Stimulated activated CD4-positive, alpha-beta T cell treated with anti-CD3 and anti-CD28 coated beads, Interleukin-1b, Interleukin-23, amount 100 ng/mL, for 4 hours (primary cell): ENCODE measurements around the gene LFNG.

ENCODE experiments used
- DNase-seq, 2 donors: peaks; one replicate each; pipeline ENCODE4 v3.0.0-alpha.2; 2020; ENCODE audit warnings: low read depth in 2 of 2

LFNG gene

DNA sequence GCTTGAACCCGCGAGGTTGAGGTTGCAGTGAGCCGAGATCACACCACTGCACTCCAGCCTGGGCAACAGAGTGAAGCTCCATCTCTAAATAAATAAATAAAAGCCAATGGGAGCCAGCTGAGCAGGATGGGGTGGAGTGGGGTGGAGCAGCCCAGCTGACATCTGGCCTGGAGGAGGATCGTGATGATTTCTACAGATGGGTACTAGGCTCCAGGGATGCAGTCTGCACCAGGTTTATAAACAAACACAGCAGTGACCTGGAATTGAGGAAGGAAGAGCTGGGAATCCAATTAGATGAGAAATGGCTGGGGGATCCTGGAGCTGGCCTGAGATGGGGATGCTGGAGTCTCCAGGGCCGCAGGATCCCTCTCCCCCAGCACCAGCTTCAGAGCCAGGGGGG lies 36.1 kb upstream of the LFNG start:
- no peak for DNase-seq

DNA sequence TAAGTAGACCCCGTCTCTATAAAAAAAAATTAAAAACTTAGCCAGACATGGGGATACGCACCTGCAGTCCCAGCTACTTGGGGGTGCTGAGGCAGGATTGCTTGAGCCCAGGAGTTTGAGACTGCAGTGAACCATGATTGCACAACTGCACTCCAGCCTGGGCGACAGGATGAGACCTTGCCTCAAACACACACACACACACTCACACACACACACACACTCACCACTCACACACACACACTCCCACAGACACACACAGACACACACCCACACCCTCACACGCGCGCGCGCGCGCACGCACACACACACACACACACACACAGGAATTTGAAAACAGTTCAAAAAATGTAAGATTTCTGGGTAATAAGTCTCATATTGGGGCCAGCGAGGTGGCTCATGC lies 34.7 kb upstream of the LFNG start:
- DNase-seq = no peak

DNA sequence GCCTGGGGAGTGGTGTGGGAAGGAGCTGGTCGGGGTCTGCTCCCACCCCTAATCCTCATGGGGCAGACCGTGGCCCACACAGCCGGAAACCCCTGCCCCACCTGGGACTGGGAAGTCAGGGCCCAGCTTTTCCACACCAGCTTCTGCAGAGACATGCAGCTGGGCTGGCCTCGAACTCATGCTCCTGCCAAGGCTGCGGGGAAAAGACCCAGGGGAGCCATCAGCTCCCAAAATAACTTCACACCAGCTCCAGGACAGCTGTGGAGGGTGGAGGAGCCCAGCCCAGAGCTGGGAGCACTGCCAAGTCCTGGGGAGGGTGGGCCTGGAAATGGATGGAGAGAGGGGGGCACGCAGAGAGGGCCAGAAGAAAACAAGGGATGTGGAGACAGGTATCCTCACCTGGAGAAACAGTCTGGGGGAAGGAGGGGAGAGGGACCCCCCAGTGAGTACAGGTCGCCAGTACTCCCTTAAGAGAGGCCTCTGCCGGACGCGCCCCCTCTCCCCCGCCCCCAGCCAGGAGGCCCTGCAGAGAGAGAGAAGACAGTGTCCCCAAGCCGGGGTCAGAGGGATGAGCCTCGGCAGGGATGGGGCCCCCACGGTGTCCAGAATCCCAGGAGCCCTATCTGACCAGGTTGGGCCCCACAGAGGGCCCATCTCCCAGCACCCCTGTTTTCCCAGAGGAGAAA lies 31.8 kb upstream of the LFNG start:
- no peak for DNase-seq

DNA sequence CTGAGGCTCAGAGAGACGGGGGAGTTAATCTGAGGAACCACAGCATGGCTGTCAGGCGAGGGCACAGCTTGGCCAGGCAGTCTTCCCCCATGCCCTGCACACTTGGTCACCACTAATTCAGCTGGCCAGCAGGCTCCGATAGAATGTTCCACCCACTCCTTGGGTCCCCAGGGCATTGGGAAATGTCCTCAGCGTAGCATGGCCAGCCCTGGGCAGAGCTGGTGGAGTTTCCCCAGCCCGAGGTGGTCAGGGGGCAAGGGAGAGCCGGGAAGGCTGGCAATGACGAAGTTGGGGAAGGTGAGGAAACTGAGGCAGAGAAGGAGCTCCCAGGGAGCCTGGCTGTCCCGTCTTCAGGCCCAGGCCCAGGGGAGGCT lies 31.3 kb upstream of the LFNG start:
- no peak for DNase-seq

DNA sequence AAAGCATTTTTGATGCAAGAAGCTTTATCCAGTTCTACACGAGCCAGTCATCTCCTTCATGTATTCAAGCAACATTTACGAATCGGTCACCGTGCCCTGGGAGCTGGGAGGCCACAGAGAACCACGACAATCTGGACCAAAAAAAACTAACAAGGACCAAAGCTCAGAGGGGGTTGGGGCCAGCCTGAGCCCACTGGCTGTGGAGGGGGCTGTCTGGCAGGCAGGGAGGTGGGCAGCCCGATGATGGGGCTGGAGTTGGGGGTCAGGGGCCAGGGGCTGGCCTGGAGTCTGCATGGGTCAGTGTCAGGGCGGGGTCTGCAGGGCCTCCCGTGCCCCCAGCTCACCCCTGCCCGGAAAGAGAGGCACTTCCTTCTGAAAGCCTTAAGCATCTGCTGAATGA lies 30.9 kb upstream of the LFNG start:
- no peak for DNase-seq

DNA sequence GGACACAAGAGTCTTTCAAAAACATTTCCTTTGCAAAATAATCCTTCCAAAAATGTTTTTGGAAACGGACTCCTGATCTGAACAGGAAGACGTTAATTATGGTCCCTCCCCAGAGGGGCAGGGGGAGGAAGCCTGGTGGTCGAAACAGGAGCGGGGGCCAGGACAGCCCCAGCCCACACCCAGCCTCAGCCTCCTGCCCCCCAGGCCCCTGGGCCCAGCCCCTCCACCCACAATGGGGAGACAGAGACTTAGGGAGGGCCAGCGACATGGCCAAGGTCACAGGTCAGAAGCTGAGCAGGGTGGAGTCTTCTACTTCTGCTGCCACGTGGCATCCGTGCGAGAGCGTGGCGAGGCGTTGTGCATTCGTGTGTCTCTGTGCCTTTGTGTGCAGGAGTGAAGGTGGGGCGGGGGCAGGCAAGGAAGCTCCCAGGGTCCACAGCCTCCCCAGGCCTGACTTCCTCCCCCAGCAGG lies 29.4 kb upstream of the LFNG start:
- DNase-seq = no peak

DNA sequence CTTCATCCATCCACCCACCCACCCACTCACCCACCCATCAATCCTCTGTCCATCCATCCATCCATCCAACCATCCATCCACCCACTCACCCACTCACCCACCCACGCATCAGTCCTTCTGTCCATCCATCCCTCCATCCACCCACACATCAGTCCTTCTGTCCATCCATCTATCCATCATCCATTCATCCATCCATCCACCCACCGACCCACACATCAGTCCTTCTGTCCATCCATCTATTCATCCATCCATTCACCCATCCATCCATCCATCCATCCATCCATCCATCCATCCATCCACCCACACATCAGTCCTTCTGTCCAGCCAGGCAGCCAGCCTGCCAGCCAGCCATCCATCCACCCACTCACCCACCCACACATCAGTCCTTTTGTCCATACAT lies 27.5 kb upstream of the LFNG start:
- DNase-seq = no peak

DNA sequence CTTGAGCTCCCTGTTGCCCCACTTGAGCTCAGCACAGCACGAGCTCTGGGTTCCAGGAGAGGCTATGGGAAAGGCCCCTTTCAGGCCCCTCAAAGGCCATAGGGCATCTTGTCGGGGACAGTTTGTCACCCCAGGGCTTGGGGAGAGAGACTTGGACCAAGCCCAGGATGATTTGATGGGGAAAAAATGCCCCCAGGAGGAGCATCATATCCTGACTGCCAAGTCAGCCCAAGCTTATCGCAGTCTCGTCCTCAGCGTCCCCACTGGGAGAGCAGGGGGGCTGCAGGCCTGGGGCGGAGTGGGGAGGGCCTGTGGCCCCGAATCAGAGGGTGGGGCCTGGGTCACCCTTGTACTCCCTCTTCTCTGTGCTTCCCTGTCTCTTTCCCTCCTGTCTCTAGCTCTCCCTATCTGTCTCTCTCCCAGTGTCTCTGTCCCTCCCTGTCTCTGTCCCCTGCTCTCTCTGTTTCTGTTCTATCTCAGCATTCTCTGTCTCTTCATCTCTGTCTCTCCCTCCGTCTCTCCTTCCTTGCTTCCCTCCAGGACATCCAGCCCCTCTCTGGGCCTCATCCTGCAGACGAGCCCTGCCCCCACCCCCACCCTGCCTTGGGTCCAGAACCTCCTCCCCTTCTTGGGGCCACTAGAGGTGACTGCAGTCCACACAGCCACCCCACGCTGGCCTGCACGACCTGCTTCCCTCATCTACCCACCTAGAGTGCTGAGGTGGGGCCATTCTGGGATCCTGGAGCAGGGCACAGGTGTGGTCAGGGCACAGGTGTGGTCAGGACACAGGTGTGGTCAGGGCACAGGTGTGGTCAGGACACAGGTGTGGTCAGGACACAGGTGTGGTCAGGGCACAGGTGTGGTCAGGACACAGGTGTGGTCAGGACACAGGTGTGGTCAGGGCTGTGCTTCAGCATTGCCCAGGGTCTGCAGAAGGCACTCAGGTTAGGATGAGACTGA lies 26.1 kb upstream of the LFNG start:
- DNase-seq = no peak

DNA sequence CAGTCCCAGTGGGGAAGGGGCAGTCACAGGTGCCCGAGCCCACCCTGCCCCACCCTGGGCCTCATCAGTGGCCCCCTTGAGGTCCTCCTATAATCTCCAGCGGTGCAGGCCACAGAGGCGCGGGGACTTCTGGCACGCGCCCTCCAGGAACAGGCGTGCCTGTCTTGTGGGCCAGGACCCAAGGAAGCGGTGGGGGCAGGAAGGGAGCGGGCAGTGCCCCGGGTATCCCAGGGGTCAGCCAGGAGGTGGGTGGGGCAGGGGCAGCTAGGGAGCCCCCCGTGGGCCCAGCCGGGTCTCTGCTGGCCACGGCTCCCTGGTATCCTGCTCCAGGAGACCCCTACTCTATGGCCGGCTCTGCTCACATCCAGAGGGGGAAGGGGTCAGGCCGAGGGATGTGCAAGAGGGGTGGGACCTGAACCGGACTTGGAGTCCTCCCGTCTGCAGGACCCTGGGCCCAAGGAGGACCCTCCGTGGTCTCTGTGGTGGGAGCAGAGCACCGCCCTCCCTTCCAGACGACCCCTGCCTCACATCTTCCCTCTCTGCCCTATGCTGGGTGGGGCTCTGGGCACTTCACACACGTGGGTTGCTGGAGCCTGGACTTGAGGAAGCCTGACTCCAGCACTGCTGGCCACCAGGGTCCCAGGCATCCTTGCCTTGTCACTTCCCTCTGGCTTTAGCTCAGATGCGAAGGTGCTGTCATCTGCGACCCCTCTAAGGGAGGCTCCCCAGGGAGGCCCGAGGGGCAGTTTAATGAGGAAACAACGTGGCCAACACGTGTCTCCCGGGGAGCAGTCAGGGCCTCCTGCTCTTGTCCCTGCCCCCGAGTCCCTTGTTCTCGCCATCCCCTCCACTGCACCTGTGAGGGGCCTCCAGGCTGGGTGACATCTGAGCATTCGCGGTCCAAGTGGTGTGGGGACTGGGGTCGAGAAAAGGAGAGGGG lies 25.1 kb upstream of the LFNG start:
- no peak for DNase-seq

DNA sequence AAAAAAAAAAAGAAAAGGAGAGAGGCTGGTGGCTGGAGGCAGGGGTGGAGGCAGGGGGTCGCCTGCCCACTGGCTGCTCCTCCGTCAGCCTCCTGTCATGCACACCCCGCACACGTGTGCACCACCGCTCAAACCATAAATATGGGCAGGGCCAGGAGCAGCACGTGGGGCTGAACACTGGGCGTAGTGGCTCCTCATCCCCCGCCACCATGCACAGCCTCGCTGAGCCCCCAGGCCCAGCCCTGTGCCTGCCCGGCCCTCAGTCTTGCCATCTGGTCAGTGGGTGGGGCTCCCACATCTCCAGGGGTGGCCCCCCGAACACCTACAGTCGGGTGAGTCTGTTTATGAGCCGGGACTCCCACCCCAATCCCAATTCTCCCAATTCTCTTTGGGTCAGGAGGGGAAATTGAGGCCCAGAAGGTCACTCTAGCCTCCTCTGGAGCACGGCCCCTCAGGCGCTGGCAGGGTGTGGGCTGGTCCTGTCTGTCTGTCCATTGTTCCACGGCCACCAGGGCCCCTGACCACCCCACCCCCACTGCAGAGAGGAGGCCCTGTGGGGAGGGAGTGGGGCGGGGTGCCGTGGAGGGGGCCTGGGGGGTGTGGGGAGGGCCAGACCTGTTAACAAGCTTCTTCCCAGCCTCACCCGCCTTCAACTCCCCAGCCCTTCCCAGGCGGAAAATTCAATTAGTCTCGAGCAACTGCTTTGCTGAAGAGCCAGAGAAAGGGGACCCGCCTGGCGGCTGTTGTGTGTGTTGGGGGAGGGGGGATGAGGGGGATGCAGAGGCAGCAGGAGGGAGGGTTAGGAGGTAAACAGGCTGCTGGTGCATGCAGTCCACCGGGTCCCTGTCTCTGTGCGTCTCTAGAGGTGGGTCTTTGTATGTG lies 23.9 kb upstream of the LFNG start:
- DNase-seq = no peak

DNA sequence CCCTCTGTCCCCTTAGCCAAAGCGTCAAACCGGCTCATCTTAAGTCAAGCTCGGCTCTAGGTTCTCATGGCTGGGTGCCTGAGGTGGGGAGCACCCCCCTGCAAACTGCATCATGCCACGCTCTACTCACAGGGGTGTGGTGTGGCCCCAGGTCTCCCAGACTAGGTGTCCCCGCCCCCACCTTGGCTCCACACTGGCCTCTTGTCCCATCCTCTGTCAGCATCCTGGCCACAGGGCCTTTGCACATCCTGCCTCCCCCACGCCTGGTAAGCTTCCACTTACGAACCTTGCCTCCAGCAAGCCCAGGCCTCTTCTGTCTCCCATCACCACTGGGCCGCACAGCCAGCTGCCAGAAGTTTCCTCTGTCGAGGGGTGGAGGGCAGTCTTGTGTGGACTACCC lies 23.2 kb upstream of the LFNG start:
- DNase-seq = no peak

DNA sequence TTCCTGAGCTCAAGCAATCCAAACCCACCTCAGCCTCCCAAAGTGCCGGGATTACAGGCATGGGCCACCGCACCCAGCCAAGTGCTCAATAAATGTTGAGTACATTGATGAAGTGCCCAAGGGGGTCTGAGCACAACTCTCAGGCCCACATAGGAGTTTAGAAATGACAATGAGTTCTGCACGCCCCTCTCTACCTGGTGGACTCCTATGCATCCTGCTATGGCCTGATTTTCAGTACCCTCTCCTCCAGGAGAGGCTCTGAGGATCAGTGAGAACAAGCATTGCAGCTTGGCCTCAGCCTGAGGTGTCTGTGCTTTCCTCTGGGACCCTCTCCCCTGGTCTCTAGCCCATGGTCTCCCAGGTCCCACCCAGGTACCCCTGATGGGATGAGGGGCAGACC lies 22.5 kb upstream of the LFNG start:
- no peak for DNase-seq

DNA sequence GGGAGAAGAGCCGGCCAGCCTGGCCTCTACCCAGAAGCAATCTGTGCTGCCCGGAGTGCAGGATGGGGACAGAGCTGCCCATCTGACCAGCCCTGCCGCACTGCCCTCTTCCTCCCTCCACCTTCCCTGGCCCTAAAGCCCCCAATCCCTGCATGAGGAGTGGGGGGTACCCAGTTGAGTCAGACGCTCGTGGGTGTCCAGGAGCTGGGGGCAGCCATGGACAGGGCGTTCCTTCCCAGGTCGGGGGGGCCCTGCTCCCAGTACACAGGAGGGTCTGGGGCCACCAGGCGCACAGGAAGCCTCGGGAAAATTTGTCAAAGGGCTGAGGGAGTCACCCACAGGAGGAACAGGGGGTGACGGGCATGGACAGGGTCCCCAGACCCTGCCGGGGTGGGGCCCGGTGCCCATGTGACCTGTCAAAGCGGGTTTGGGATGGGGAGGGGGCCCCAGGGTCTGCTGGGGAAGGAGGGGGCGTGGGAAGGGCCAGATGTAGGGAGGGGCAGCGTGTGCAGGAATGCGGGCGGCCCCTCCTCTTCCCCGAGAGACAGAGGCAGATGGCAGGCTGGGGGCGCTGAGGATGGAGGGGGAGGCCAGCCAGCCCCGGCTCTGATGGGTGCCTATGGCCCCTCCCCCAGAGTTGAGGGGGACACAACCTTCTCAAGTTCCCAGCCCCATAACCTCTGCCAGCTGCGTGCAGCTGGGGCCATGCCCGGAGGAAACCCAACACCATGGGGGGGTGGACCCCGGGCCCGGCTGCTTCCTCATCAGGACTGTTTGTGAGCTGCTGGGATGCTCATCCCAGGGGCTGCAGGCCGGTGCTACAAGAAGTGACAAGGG lies 21.9 kb upstream of the LFNG start:
- no peak for DNase-seq

DNA sequence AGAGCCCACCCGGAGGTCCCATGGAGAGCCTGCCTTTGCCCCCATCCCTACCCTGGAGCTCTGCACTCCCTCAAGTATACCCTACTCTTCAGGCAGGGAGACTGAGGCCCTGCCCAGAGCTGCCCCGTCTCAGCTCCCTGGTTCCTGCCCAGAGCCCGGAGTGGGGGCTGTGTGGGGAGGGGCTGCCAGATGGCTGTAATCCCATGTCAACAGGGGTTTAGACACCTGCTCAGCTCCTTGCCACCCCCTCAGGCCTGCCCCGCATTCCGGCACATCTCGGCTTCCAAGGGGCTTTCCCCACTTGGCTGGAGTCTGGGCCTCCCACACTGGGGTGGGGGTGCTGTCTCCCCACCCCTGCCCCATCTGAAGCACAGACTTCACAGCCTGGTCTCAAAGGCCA lies 20.9 kb upstream of the LFNG start:
- DNase-seq = no peak

DNA sequence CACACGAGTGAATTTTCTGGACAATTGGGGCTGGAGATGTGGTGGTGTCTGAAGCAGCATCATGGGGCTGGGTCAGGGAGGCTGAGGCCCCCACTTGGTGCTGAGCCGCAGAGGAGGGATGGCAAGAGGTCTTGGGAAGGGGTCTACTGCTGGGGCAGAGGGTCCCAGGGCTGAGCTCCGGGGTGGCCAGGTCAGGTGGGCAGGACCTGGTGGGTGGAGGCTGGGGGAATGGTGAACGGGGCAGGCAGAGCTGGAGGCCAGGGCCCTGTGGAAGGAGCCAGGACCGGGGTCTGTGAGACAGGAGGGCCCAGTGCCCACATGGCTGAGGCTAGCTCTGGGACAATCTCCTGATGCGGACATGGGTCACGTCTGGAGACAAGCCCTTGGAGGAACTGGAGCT lies 20.4 kb upstream of the LFNG start:
- DNase-seq = no peak

DNA sequence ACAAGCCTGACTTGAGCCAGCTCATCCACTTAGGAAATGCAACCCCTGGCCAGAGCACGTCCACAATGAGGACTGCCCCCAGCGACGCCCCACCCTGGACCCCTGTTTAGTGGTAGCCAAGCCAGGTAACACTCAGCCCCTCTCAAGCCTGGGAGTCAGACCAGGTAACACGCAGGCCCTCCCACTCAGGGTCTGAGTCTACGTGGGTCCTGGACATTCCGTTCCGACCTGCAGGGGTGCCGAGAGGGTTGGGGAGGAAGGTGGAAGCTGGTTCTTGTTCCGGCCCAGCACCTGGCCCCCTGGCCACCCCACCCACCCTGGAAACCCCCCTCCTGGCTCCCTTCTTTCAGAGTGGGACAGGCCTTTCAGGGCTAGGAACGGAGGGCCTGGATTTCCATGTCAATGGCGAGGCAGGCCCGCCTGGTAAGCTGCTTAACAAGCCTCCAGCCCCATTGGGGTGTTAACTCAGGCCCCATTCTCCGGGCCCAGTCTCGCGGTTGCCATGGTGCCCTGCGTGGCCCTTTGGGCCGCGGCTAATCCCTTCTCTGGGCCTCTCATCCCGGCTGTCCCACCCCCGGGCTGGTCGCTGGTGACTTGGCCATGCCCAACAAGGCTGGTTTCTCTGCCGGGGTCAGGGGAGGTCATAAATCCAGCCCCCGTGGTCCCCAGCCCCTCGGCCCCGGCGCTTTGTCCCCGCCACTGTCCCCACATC lies 19.7 kb upstream of the LFNG start:
- DNase-seq = no peak

DNA sequence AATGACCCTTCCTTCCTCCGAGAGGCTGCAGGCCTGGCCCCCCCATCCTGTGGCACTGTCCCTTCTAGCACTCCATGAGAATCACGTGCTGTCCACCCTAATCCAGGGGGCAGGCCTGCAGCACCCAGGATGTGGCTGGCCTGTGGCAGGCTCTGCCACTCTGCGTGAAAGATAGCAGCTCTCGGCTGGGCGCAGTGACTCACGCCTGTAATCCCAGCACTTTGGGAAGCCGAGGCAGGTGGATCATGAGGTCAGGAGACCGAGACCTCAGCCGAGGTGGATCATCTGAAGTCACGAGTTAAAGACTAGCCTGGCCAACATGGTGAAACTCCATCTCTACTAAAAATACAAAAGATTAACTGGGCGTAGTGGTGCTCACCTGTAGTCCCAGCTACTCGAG lies 18.9 kb upstream of the LFNG start:
- DNase-seq = no peak

DNA sequence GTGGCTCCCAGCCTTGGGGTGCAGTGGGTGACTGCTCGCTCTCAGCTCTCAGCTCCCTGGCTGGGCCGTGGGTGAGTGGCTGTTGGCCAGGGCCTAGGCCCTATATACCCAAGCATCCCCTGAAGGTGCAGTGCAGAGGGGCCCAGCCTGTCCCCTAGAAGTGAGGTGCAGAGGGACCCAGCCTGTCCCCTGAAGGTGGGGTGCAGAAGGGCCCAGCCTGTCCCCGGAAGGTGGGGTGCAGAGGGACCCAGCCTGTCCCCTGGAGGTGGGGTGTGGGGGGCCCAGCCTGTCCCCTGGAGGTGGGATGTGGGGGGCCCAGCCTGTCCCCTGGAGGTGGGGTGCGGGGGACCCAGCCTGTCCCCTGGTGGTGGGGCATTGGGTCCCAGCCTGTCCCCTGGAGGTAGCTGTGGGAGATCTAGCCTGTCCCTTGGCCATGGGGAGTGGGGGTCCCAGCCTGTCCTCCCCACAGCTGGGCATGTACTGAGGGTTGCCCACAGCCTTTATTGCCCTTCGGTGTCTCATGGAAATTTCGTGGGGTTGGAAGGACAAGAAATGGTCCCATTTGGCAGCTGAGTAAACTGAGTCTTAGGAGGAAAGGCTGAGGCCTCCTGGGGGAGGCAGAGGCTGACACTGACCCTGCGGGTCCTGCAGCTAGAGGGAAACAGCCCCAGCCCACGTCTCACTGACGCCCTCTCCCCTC lies 17.5 kb upstream of the LFNG start:
- no peak for DNase-seq

DNA sequence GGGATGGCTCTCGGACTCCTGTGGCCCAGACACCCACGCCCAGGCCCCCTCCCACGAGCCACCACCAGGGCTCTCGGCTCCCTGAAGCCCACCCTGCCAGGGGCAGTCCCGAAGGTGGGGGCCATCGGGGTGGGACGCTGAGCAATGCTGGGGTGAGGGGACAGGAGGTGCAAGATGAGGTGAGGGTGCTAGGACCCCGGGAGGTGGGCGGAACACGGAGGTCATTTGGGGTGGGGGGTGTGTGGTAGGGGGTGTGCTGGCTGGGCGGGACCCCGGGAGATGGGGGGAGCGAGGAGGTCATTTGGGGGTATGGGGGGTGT lies 17.0 kb upstream of the LFNG start:
- DNase-seq = no peak
